Stimulated activated CD4-positive, alpha-beta T cell treated with anti-CD3 and anti-CD28 coated beads, TNF-alpha, amount 100 ng/mL, for 48 hours (primary cell): ENCODE data around the gene METTL16.
"Not testable (repeated sequence)": the region's sequence is repeated elsewhere in the genome, so short reads cannot be mapped to it uniquely, and the experiment has no call there.

Experiments used
- DNase-seq, 3 donors: peaks; one replicate each; pipeline ENCODE4 v3.0.0-alpha.2; 2020; ENCODE audit warnings: low read depth in 3 of 3

METTL16 gene

DNA sequence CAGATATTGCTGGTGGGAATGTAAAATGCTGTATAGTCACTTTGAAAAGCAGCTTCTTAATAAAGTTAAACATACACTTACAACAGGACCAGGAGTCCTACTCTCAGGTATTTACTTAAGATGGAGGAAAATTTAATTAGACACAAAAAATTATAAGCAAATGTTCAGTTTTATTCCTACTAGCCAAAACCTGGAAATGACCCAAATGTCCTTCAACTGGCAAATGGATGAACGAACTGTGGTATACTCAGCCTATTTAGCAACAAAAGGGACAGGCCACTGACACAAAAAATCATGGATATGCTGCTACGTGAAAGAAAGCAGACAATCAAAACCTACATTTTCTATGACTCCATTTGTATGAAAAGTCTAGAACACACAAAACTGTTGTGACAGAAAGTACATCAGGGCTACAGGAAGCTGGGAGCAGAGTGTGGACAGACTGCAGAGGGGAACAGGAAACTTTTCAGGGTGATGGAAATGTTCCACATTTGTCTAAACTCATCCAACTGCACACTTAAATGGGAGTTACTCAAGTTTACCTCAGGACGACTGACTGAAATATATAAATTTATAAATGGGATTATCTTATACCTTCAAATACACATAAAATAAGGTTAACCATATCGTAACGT is 61.6 kb downstream of the METTL16 start:
- DNase-seq: no peak

DNA sequence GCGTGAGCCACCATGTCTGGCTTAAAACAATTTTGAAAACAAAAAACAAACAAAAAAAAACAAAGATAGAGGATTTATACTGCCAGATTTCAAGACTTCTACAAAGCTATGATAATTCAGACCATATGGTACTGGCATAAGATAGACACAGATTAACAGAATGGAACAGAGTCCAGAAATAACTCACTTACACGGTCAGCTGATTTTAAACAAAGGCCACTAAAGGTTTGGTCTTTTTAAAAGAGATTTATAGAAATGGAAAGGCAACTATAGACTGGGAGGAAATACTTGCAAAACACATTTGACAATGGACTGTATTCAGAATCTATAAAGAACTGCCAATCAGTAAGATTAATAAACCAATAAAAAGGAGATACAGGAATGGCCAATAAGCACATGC is 62.2 kb downstream of the METTL16 start:
- DNase-seq: no peak

DNA sequence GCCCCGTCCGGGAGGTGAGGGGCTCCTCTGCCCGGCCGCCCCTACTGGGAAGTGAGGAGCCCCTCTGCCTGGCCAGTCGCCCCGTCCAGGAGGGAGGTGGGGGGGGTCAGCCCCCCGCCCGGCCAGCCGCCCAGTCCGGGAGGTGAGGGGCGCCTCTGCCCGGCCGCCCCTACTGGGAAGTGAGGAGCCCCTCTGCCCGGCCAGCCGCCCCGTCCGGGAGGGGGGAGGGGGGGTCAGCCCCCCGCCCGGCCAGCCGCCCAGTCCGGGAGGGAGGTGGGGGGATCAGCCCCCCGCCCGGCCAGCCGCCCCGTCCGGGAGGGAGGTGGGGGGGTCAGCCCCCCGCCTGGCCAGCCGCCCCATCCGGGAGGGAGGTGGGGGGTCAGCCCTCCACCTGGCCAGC is 64.2 kb downstream of the METTL16 start:
- not testable (repeated sequence) for DNase-seq

DNA sequence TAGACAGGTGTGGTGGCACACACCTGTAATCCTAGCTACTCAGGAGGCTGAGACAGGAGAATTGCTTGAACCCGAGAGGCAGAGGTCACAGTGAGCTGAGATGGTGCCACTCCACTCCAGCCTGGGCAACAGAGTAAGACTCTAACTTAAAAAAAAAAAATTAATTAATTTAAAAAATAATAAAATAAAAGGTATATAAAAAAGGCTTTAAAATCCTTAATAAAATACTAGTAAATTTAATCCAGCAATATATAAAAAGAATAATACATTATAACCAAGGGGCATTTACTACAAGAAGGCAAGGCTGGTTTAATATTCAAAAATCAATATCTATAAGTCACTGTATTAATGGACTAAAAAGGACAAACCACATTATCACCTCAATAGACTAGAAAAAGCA is 66.0 kb downstream of the METTL16 start:
- DNase-seq: no peak

DNA sequence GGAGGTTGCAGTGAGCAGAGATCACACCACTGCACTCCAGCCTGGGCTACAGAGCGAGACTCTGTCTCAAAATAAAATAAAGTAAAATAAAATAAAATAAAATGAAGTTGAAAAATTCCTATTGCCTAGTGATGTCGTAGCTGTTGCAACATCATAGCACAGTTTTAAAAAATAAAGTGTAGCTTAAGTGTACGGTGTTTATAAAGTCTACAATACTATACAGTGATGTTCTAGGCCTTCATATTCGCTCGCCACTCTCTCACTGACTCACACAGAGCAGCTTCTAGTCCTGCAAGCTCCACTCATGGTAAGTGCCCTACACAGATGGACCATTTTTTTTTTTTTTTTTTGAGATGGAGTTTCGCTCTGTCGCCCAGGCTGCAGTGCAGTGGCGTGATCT is 67.3 kb downstream of the METTL16 start:
- no peak for DNase-seq

DNA sequence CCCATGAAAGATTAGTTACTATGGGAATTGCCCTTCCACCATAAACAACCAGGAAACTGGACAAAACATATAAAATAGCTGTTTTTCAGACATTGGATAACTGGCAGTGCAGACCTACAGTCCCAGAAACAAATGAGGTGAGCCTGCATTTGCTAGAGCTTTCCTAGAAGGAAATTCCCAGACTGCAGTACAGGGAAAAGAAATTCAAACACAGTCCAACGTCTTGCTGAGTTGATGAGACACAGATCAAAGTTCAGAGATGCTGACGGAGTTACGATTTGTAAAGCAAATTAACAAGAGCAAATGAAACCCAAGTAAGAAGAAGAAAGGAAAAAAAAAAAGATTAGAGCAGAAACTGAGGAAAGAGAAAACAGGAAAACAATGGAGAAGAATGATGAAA is 69.5 kb downstream of the METTL16 start:
- DNase-seq: no peak

DNA sequence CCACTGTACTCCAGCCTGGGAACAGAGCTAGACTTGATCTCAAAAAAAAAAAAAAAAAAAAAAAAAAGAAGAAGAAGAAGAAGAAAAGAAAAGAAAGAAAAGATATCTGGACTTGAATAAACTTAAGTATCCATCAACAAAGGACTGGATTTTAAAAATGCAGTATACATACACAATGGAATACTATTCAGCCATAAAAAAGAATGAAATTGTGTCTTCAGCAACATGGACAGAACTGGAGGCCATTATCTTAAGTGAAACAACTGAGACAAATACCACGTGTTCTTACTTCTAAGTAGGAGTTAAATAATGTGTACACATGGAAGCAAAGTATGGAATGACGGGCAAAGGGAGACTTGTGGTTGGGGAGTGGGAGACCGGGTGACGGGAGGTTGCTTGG is 70.8 kb downstream of the METTL16 start:
- DNase-seq: no peak

DNA sequence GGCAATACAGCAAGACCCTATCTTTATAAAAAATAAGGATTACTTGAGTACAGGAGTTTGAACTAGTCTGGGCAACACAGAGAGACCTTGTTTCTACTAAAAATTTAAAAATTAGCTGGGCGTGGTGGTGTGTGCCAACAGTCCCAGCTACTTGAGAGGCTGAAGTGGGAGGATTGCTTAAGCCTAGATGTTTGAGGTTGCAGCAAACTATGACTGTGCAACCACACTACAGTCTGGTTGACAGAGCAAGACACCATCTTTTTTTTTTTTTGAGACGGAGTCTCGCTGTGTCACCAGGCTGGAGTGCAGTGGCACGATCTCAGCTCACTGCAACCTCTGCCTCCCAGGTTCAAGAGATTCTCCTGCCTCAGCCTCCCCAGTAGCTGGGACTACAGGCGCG is 71.7 kb downstream of the METTL16 start:
- DNase-seq: not testable (repeated sequence)

DNA sequence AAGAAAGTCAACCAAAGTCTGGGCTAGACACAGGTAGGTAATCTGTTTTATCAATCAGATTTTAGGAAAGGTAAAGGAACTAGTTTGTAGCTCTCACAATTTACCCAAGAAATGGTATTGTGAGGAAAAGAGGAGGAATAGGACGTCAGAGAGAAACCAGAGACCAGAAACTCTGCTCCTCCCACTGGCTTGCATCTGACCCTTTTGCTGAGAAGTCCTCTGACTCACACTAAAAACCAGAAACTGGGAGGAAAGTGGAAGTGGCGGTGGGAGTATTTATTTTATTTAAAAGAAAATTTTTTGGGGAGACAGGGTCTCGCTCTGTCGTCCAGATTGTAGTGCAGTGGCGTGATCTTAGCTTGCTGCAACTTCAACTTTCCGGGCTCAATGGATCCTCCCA is 72.9 kb downstream of the METTL16 start:
- no peak for DNase-seq

DNA sequence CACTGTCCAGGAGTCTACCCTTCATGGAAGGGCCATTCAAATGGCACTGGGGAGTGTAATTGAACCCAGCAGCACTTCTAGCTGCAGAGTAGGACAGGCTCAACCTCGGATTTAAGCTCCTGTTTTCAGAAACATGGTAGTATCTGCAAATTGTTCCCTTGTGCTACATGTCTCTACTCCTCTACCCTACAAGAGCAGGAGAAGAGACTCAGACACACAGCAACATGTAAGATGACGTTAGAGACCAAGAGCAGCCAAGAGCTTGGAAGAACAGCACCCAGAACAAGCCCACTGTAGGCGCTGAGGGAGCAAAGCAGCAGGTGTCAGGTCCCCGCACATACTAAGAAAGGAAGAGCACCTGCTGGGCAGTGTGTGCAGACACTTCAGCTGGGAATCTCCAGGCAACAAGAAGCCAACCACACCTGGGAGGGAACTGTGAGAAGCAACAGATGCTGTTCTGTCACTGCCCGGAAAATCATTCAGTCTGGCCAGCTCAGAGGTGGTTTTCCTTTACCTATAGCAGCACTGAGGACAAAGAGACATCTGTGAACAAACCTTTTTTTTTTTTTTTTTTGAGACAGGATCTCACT is 75.3 kb downstream of the METTL16 start:
- DNase-seq: no peak

DNA sequence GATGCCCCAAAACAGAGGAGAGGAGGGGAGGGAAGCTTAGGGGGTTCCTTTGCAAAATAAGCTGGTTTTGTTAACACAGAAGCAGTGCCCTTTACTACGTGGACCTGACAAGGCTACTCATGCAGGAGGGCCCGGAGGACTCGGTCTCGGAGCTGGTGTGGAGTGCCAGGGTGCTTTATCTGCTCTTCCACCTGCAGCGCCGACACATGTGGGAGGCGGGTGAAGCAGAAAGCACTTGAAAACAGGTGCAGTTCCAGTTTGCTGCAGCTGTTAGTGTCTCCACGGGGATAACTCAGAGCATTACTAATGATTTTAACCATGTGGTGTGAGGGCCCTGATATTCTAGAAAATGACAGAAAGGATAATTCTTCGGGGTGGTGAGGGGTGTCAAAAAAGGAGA is 75.8 kb downstream of the METTL16 start:
- no peak for DNase-seq

DNA sequence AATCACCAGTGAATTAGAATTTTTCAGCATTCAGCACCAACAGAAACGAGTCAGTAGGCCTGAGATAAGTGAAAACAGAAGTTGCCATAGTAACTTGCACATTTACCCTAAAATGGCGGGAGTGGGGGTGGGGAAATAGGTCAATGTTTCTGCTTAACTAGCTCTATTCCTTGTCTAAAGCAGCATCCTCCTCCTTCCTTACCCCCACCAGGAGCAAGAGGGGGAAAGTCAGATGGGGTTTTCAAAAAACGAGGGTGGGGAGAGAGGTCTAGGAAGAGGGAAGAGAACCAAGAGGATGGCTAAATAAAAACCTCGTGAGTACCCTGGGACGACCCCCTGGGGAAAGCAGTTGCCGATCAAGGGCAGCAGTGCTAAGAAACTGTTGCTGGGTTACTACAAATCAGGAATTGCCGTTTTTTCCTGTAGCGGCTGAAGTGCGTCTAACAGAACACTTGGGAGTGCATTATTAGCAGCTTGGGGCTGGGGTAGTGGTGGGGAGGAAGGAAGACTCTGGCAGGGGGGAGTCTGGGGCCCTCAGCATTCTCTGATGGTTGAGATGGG is 76.4 kb downstream of the METTL16 start:
- no peak for DNase-seq

DNA sequence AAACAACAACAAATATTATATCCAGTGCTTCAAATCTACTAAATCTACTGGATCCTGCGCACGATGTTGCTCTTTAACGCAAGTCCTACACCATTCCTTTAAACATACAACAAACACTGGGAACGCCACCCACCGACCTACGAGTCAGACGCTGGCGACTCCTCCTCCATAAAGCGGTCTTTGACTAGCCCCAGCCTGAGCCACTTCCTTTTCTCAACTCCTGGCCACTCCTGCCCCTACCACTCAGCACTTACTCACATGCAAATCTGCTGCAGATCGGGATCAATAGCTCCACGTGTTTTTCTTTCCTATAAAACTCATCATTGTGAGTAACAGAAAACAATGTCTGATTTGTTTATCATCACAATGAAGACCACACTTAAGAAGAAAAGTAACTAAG is 78.0 kb downstream of the METTL16 start:
- DNase-seq: no peak

DNA sequence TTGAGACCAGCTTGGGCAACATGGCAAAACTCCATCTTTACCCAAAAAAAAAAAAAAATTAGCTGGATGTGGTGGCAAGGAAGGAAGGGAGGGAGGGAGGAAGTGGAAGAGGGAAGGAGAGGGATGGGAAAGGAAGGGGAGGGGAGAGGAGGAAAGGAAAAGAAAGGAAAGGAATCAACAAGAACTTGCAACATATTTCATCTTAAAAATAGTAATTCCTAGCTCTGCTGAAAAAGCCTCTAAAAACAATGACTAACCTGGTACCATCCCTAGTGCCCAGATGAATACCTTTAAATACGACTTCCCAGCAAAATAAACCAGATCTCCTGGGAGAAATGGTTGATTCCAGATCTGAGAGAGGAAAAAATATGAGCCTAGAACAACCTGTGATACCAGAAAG is 83.8 kb downstream of the METTL16 start:
- DNase-seq: no peak

DNA sequence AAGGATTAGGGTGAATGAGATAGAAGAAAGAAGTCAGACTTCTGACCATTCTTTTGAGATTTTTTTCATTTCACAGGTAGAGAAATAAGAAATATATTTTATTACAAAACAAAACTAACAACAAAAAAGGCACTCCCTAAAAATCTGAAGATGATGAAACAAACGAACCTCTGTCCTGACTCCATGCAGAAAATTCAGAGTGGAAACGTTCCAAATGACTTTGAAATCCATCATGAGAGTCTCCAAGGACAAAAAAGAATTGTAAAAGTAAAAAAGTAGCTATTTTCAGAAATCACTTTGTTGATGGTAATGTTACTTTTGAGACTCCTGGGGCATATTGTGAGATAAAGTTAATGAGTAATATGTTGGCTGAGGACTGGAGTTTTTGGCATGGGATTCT is 84.5 kb downstream of the METTL16 start:
- DNase-seq: no peak

DNA sequence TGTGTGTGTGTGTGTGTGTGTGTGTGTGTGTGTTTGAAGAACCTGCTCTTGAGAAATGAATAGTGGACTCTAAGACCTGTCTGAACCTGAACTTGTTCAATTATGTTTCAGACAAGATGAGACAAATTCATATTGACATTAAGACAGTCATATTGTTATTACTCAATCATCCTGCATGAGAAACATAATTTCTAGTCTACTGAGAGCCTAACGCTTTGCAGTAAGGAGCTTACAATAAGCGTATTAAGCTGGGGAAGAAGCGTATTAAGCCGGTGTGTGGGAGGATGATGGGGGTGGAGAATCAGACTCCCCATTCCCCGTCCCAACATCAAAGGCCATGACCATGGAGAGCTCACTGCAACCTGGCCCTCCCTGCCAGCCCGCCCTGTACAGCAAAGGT is 88.4 kb downstream of the METTL16 start:
- DNase-seq: no peak

DNA sequence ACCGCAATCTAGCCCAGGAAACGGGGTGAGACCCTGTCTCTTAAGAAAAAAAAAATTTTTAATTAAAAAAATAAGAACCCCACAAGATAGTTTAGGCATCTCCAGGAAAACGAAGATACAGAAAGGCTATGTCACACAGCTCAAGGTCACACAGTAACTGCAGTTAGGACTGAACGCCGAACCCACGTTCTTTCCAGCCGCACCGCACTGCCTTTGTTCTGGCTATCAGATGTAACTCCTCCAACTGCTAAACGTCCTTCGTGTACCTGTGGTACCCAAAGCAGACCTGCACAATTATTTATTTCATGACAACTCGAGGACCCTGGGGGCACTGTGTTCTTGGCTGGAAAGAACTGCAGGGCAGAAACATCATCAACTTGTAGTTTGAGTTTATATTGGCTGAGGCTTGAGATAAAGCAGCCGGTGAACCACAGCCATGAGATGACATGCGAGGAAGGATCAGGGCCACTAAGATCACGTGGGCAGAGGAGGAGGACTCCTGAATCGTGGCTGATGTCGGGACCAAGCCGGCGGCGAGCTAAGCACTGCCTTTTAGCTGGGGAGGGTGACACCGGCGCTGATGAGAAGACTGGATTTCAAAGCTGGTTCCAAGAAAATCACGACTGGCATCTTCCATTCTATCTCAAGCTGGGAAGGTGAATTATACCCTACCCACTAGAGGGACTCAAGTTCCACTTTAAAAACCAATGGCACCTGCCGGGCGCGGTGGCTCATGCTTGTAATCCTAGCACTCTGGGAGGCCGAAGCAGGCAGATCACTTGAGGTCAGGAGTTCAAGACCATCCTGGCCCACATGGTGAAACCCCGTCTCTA is 90.2 kb downstream of the METTL16 start:
- DNase-seq: no peak

DNA sequence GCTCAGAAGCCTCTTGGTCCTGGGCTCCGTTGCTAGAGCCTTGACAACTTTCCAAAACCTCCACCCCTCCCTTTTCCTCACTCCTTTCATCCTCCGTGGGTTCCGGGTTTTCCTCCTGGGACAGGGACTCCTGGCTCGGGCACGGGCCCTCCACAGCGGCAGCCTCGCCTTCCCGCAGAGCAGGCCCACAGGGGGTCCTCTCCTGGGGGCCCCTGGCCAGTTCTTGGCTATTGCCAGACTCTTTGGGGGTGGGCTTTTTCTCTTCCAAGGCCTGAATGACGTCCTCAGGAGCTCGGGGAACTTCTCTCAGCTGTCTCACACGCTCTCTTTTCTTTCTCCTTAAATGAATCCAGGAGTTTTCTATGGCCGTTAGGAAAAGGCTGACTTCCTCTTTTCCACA is 91.5 kb downstream of the METTL16 start:
- DNase-seq: no peak

DNA sequence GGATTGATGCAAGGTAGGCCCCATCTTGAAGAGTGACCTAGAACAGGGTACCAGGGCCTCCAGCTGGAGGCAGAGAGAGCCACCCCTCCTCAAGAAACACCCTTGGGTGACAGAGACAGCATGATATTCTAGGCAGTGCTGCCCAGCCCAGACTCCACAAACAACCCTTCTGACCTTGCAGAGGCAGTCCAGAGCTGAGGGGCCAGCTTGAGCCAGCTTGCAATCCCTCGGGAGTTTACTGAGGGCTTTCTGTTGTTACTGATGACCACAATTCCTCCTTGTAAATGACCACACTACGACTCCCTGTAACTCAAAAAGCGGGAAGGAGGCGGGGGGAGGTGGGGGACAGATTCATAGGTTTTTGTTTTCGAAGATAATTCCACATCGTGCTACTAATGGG is 92.2 kb downstream of the METTL16 start:
- DNase-seq: no peak

DNA sequence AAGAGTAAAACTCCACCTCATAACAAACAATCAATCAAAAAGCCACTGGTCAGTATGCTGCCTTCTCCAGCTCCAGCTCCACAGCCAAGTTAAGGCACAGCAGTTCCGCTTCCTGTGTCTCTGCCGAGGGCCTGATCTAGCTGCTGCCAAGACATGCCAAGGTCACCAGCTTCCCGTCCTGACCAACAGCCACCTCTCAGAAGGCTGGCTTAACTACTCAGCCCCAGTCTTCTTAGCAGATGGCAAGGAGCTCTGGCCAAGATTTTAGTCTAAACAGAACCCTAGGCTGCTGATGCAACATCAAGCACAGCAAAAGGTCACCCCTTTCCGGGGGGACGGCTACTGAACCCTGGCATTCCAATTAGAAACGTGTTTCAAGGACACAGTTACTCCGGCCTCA is 93.1 kb downstream of the METTL16 start:
- DNase-seq: no peak

DNA sequence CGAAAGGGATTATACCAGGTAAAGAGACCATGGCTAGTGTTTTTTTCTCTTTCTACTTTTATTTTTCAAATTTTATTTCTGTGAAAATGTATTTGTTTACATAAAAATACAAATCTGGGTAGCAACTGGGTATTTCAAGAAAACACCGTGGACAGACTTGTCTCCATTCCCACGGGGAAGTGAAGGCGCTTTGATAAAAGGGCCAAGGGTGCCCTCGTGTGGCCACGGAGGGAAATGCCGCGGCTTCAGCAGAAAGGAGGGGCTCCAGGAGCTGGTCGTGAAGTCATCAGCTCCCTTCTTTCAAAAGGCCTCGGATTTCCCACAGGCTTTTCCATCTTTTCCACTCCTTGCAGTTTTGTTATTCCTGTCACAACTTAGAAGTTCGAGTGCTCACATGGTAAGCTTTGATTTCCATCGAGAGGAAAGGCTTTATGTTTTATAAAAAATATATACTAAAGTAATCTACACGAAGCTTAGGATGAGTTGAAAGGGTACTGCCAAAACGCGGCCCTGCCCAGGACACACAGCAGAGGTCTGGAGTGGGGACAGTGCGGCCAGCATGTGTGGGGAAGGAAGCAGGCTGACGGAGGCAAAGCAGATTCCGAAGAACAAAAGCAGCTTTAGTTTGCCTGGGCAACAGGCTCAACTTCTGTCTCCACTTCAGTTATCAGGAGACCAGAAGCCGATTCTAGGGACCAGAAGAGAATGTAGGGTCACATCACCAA is 95.5 kb downstream of the METTL16 start:
- peak; percentile 74 to 77 (median 74) for DNase-seq

DNA sequence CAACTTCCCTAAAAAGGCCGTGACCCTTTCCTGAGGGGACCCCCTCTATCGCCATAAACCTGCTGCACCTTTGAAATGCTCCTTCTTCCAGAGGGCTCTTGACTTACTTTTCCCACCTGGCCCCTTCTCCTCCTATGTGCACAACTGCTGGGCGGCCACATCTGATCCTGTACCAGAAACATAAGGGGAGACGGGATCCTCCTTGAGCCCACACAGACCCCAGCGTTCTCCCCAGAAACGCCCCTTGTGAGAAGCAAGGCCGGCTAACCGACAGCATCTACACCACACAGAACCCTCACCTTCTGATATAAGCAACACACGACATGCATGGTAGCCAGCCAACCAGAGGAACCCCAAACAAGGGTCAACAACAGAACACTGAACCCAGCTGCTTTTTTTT is 96.6 kb downstream of the METTL16 start:
- no peak for DNase-seq
